Ectodermal cell (in vitro differentiated cells): ENCODE data around the gene ABCB9.
"Not testable (repeated sequence)": the region's sequence is repeated elsewhere in the genome, so short reads cannot be mapped to it uniquely, and the experiment has no call there.

ENCODE experiments used
- H3K27ac ChIP-seq: 2 replicates; pipeline ENCODE4 v1.7.0; 2013; ENCODE audit warnings: mild to moderate bottlenecking, low read depth, low read length; ENCODE audit not compliant: insufficient read depth, poor library complexity, severe bottlenecking
- H3K27me3 ChIP-seq: 2 replicates; pipeline ENCODE4 v1.7.0; 2013; ENCODE audit warnings: mild to moderate bottlenecking, low read length; ENCODE audit not compliant: insufficient read depth, control insufficient read depth, poor library complexity, severe bottlenecking
- H3K36me3 ChIP-seq: one replicate; pipeline ENCODE4 v1.7.0; 2013; ENCODE audit warnings: low read length; ENCODE audit not compliant: control insufficient read depth, insufficient read depth
- H3K4me1 ChIP-seq: one replicate; pipeline ENCODE4 v1.7.0; 2013; ENCODE audit warnings: low read length; ENCODE audit not compliant: control insufficient read depth, insufficient read depth
- H3K4me3 ChIP-seq: 2 replicates; pipeline ENCODE4 v1.7.0; 2013; ENCODE audit warnings: low read depth, low read length, control low read depth; ENCODE audit not compliant: insufficient read depth
- H3K9me3 ChIP-seq: 2 replicates; pipeline ENCODE4 v1.7.0; 2013; ENCODE audit warnings: mild to moderate bottlenecking, low read length, moderate library complexity; ENCODE audit not compliant: control insufficient read depth
- WGBS, 2 experiments: methylation state at CpG; one replicate each; pipeline ENCODE4 v1.1.7; 2013; ENCODE audit warnings: missing lambda C conversion rate in 2 of 2; 5-methylcytosine and 5-hydroxymethylcytosine counted together

The ABCB9 gene

GRCh38 chr12:122949816-122950675, 16.2 kb downstream of the ABCB9 start:
- Histone ChIP-seq H3K27me3 (no peaks in the 10 kb centered on the region), H3K27ac (no peak overlapping the region), H3K4me1 (no peaks in the 10 kb centered on the region), H3K4me3 (no peak overlapping the region), H3K9me3 (no peaks in the 10 kb centered on the region), H3K36me3 (no peaks in the 10 kb centered on the region)
- 95% methylated on average over 27 of the region's 27 CpGs for WGBS, 2 experiments

GRCh38 chr12:122949405-122949804, 16.9 kb downstream of the ABCB9 start:
- Histone ChIP-seq H3K27me3 (no peaks in the 10 kb centered on the region), H3K4me3 (no peak overlapping the region), H3K4me1 (peaks cover 5% of the 10 kb centered on the region), H3K9me3 (no peaks in the 10 kb centered on the region), H3K27ac (no peak overlapping the region), H3K36me3 (no peaks in the 10 kb centered on the region)
- whole genome bisulfite sequencing, 2 experiments = 90 to 95% methylated on average over 8 of the region's 8 CpGs

GRCh38 chr12:122948605-122949004, 17.7 kb downstream of the ABCB9 start:
- Histone ChIP-seq H3K27me3 (no peaks in the 10 kb centered on the region), H3K9me3 (no peaks in the 10 kb centered on the region), H3K27ac (no peak overlapping the region), H3K36me3 (no peaks in the 10 kb centered on the region), H3K4me1 (peaks cover 6% of the 10 kb centered on the region), H3K4me3 (no peak overlapping the region)
- 92 to 94% methylated on average over 14 of the region's 14 CpGs for WGBS, 2 experiments

- 87 to 88% methylated on average over 15 of the region's 15 CpGs for WGBS, 2 experiments
- Histone ChIP-seq H3K27me3 (no peaks in the 10 kb centered on the region), H3K9me3 (no peaks in the 10 kb centered on the region), H3K4me1 (peaks cover 6% of the 10 kb centered on the region), H3K27ac (no peak overlapping the region), H3K36me3 (no peaks in the 10 kb centered on the region), H3K4me3 (no peak overlapping the region)
Measured at GRCh38 chr12:122947352-122947792, 18.9 kb downstream of the ABCB9 start.

GRCh38 chr12:122946690-122947341, 19.4 kb downstream of the ABCB9 start:
- no peaks in the 10 kb centered on the region for H3K27me3 ChIP-seq
- H3K27ac ChIP-seq = no peak overlapping the region
- no peaks in the 10 kb centered on the region for H3K36me3 ChIP-seq
- 95% methylated on average over 10 of the region's 10 CpGs for WGBS, 2 experiments
- no peaks in the 10 kb centered on the region for H3K9me3 ChIP-seq
- H3K4me1 ChIP-seq = peaks cover 6% of the 10 kb centered on the region
- H3K4me3 ChIP-seq = no peak overlapping the region

- no peaks in the 10 kb centered on the region for H3K27me3 ChIP-seq
- no peak overlapping the region for H3K4me3 ChIP-seq
- H3K4me1 ChIP-seq = peaks cover 6% of the 10 kb centered on the region
- no peaks in the 10 kb centered on the region for H3K36me3 ChIP-seq
- no peaks in the 10 kb centered on the region for H3K9me3 ChIP-seq
- no peak overlapping the region for H3K27ac ChIP-seq
- 73 to 74% methylated on average over 14 of the region's 14 CpGs for WGBS, 2 experiments
Measured at GRCh38 chr12:122944605-122945592, 21.4 kb downstream of the ABCB9 start.

- WGBS, 2 experiments = 91 to 94% methylated on average over 13 of the region's 13 CpGs
- Histone ChIP-seq H3K4me3 (no peak overlapping the region), H3K27ac (no peak overlapping the region), H3K36me3 (no peaks in the 10 kb centered on the region), H3K27me3 (no peaks in the 10 kb centered on the region), H3K9me3 (no peaks in the 10 kb centered on the region), H3K4me1 (peaks cover 6% of the 10 kb centered on the region)
Measured at GRCh38 chr12:122943196-122943595, 23.1 kb downstream of the ABCB9 start.

GRCh38 chr12:122942637-122943036, 23.6 kb downstream of the ABCB9 start:
- WGBS, 2 experiments = 81 to 90% methylated on average over 2 of the region's 2 CpGs
- Histone ChIP-seq H3K27ac (no peak overlapping the region), H3K4me3 (no peak overlapping the region), H3K27me3 (no peaks in the 10 kb centered on the region), H3K4me1 (peaks cover 6% of the 10 kb centered on the region), H3K36me3 (no peaks in the 10 kb centered on the region), H3K9me3 (no peaks in the 10 kb centered on the region)

GRCh38 chr12:122941351-122941750, 24.9 kb downstream of the ABCB9 start:
- H3K27me3 ChIP-seq, H3K36me3 ChIP-seq, H3K9me3 ChIP-seq, H3K4me1 ChIP-seq, H3K4me3 ChIP-seq, H3K27ac ChIP-seq: not testable (repeated sequence)
- 90 to 94% methylated on average over 3 to 5 of the region's 5 CpGs for WGBS, 2 experiments
